SK-N-SH (cell line): ENCODE measurements around the gene ARHGEF1. TPM values are rescaled to one million over a fixed set of nuclear protein-coding genes. Genes with fewer than 3 reads are reported as not detected.

Source experiments
- CTCF ChIA-PET: fragments of 300-600, 350-600 bp; formaldehyde crosslinking; extraction: SDS; loops from one replicate; lab custom pipeline; 2021; lab: Yijun Ruan, JAX
- POLR2A ChIA-PET: fragments of 350-600 bp; sonication (Branson Sonifier 250); formaldehyde crosslinking; extraction: SDS; loops from one replicate; lab custom pipeline; 2020; ENCODE audit warnings: antibody characterized with exemption, inconsistent platforms; lab: Yijun Ruan, JAX
- DNase-seq: peaks from one replicate; pipeline ENCODE4 v3.0.0; 2012
- H2AFZ ChIP-seq: fragments of 200-600 bp; sonication (generic); 2 replicates; pipeline ENCODE4 v1.8.1; 2016; ENCODE audit warnings: antibody characterized with exemption, mild to moderate bottlenecking, low read depth
- H3F3A ChIP-seq: fragments of 200-600 bp; sonication (generic); replicated peaks from 2 replicates; pipeline ENCODE3; 2016; ENCODE audit warnings: antibody characterized with exemption, mild to moderate bottlenecking; ENCODE audit not compliant: insufficient read depth
- H3K27ac ChIP-seq, 2 experiments: fragments of 200-500 bp in 1 of 2; fragments of 200-600 bp in 1 of 2; sonication (Bioruptor generic) in 1 of 2; sonication (generic), shearing (Covaris generic) in 1 of 2; 2 replicates each; pipeline versions ENCODE4 v1.5.1 to v1.6.1; 2014 to 2016; ENCODE audit warnings: low read depth in 2 of 2, inconsistent platforms in 1 of 2, low read length in 1 of 2, mild to moderate bottlenecking in 1 of 2, mixed read lengths in 1 of 2
- H3K27me3 ChIP-seq: fragments of 200-600 bp; sonication (generic), shearing (Covaris generic); 2 replicates; pipeline ENCODE4 v1.6.1; 2016; ENCODE audit warnings: mixed run types; ENCODE audit not compliant: insufficient read depth
- H3K36me3 ChIP-seq, 2 experiments: fragments of 200-500 bp in 1 of 2; fragments of 200-600 bp in 1 of 2; sonication (Bioruptor generic) in 1 of 2; sonication (generic) in 1 of 2; replicated peaks in 1 of 2; 2 replicates each; pipeline versions ENCODE3 to v1.5.1; 2014 to 2016; ENCODE audit warnings: low read length in 1 of 2, mild to moderate bottlenecking in 1 of 2; ENCODE audit not compliant: insufficient read depth in 2 of 2, control insufficient read depth in 1 of 2
- H3K4me1 ChIP-seq, 2 experiments: fragments of 200-500 bp in 1 of 2; fragments of 200-600 bp in 1 of 2; sonication (Bioruptor generic) in 1 of 2; sonication (generic), shearing (Covaris generic) in 1 of 2; 2 replicates each; pipeline versions ENCODE4 v1.5.1 to v1.6.1; 2014 to 2016; ENCODE audit warnings: low read depth in 1 of 2, low read length in 1 of 2, mixed run types in 1 of 2; ENCODE audit not compliant: insufficient read depth in 2 of 2, control insufficient read depth in 1 of 2
- H3K4me2 ChIP-seq: fragments of 200-600 bp; sonication (generic), shearing (Covaris generic); 2 replicates; pipeline ENCODE4 v1.6.1; 2017; ENCODE audit warnings: mixed run types
- H3K4me3 ChIP-seq, 2 experiments: fragments of 200-500 bp in 1 of 2; fragments of 200-600 bp in 1 of 2; sonication (Bioruptor generic) in 1 of 2; sonication (generic), shearing (Covaris generic) in 1 of 2; 2 replicates each; pipeline versions ENCODE4 v1.5.1 to v1.8.1; 2014 to 2016; ENCODE audit warnings: low read depth in 2 of 2, inconsistent platforms in 1 of 2, low read length in 1 of 2, mild to moderate bottlenecking in 1 of 2, mixed read lengths in 1 of 2, moderate library complexity in 1 of 2
- H3K79me2 ChIP-seq: fragments of 200-600 bp; sonication (generic); 2 replicates; pipeline ENCODE4 v1.8.1; 2017; ENCODE audit warnings: mild to moderate bottlenecking; ENCODE audit not compliant: insufficient read depth
- H3K9ac ChIP-seq: fragments of 200-600 bp; sonication (generic); 2 replicates; pipeline ENCODE4 v1.6.1; 2017; ENCODE audit warnings: mixed run types
- H3K9me2 ChIP-seq: fragments of 200-600 bp; sonication (generic); 2 replicates; pipeline ENCODE4 v1.6.1; 2017; ENCODE audit warnings: mixed run types
- H3K9me3 ChIP-seq: fragments of 200-600 bp; sonication (generic); 2 replicates; pipeline ENCODE4 v1.6.1; 2017; ENCODE audit warnings: mixed run types, mild to moderate bottlenecking, moderate library complexity
- H4K20me1 ChIP-seq: fragments of 200-600 bp; sonication (generic); 2 replicates; pipeline ENCODE4 v1.6.1; 2017; ENCODE audit warnings: mild to moderate bottlenecking, mixed run types; ENCODE audit not compliant: insufficient read depth
- EZH2phosphoT487 ChIP-seq: fragments of 200-600 bp; sonication (generic); IDR thresholded peaks from 2 replicates; pipeline ENCODE4 v1.6.1; 2017; ENCODE audit warnings: low read depth, mixed run types, mild to moderate bottlenecking, antibody characterized with exemption, moderate library complexity, borderline replicate concordance
- FOXM1 ChIP-seq: IDR thresholded peaks from 2 replicates; pipeline ENCODE4 v1.4.0; 2012; ENCODE audit warnings: low read depth, mild to moderate bottlenecking
- GATA2 ChIP-seq: sonication (generic); formaldehyde crosslinking; IDR thresholded peaks from 2 replicates; pipeline ENCODE4 v1.5.0; 2020; ENCODE audit warnings: mild to moderate bottlenecking, missing genetic modification reagents
- JUND ChIP-seq: IDR thresholded peaks from 2 replicates; pipeline ENCODE4 v1.4.0; 2012
- MEF2A ChIP-seq: IDR thresholded peaks from 2 replicates; pipeline ENCODE4 v1.4.0; 2012; ENCODE audit warnings: low read depth, borderline replicate concordance
- MXI1 ChIP-seq: IDR thresholded peaks from 2 replicates; pipeline ENCODE4 v1.6.1; 2012; ENCODE audit warnings: mild to moderate bottlenecking, low read depth, low read length, improper control_type of control experiment
- NRF1 ChIP-seq: IDR thresholded peaks from 2 replicates; pipeline ENCODE4 v1.6.1; 2012; ENCODE audit warnings: low read depth, mild to moderate bottlenecking, low read length
- PBX3 ChIP-seq: IDR thresholded peaks from 2 replicates; pipeline ENCODE4; 2012
- POLR2AphosphoS5 ChIP-seq: IDR thresholded peaks from 2 replicates; pipeline ENCODE4 v1.6.1; 2012; ENCODE audit warnings: low read depth, low read length
- RCOR1 ChIP-seq: fragments of 150-350 bp; IDR thresholded peaks from 2 replicates; pipeline ENCODE4 v1.6.1; 2017; ENCODE audit warnings: antibody characterized with exemption, low read length
- RFX5 ChIP-seq: IDR thresholded peaks from 2 replicates; pipeline ENCODE4 v1.6.1; 2012; ENCODE audit warnings: mild to moderate bottlenecking, improper control_type of control experiment, low read length
- SMC3 ChIP-seq: IDR thresholded peaks from 2 replicates; pipeline ENCODE4 v1.6.1; 2012; ENCODE audit warnings: low read depth, low read length, improper control_type of control experiment
- TAF1 ChIP-seq: IDR thresholded peaks from 2 replicates; pipeline ENCODE4 v1.6.1; 2012; ENCODE audit warnings: low read depth, mild to moderate bottlenecking, low read length, moderate library complexity, borderline replicate concordance
- TEAD4 ChIP-seq: IDR thresholded peaks from 2 replicates; pipeline ENCODE4 v1.4.0; 2012; ENCODE audit warnings: mild to moderate bottlenecking, borderline replicate concordance; ENCODE audit not compliant: insufficient read depth
- WGBS: methylation state at CpG from one replicate; pipeline ENCODE4 v1.1.6; 2017; ENCODE audit warnings: low lambda C conversion rate; 5-methylcytosine and 5-hydroxymethylcytosine counted together
- polyA plus RNA-seq, 3 experiments: library from polyadenylated mRNA; depleted of rRNA; stranded (reverse); fragments of >200 nt; gene quantifications; 2 replicates each; pipeline ENCODE4 v1.2.3, GENCODE V29; 2012

ARHGEF1 gene
- polyA plus RNA-seq, 1 of the 3 experiments (the other 2 are of a cell fraction): 102 TPM

- no peak for DNase-seq
- H3K4me2 ChIP-seq: no peak overlapping the region
- no peak overlapping the region for H3K9ac ChIP-seq
- no peak overlapping the region for H3K27ac ChIP-seq
- WGBS: 27% methylated on average over 38 of the region's 38 CpGs
- no peaks in the 10 kb centered on the region for H3K9me3 ChIP-seq
- H3F3A ChIP-seq: no peaks in the 10 kb centered on the region
- TF ChIP-seq NRF1 (no peak), EZH2phosphoT487 (no peak), SMC3 (no peak), RFX5 (no peak), TAF1 (no peak), FOXM1 (no peak), RCOR1 (no peak), JUND (no peak), MEF2A (no peak), GATA2 (CRISPR knock-in tag) (no peak), PBX3 (no peak), TEAD4 (no peak)
- peaks cover 41% of the 10 kb centered on the region for H3K27me3 ChIP-seq
- no peak overlapping the region for H3K4me3 ChIP-seq
- H2AFZ ChIP-seq: no peak overlapping the region
- H3K79me2 ChIP-seq: no peaks in the 10 kb centered on the region
- no peaks in the 10 kb centered on the region for H3K9me2 ChIP-seq
- H4K20me1 ChIP-seq: no peaks in the 10 kb centered on the region
- POLR2A ChIA-PET: no interaction called here
- no peaks in the 10 kb centered on the region; a peak in 1 of 4 replicates for H3K4me1 ChIP-seq
- CTCF ChIA-PET: no interaction called here
- H3K36me3 ChIP-seq: no peaks in the 10 kb centered on the region
These were observed 32.2 kb downstream of the ARHGEF1 start for GRCh38 chr19:41915021-41915775.

GRCh38 chr19:41915776-41916414 is 32.9 kb downstream of the ARHGEF1 start:
- CTCF ChIA-PET: no interaction called here
- Histone ChIP-seq H3K27ac (no peak overlapping the region), H3K4me1 (no peaks in the 10 kb centered on the region; a peak in 1 of 4 replicates), H2AFZ (no peak overlapping the region), H3F3A (no peaks in the 10 kb centered on the region), H4K20me1 (no peaks in the 10 kb centered on the region), H3K4me3 (no peak overlapping the region), H3K9ac (no peak overlapping the region), H3K9me2 (no peaks in the 10 kb centered on the region), H3K79me2 (no peaks in the 10 kb centered on the region), H3K4me2 (no peak overlapping the region), H3K36me3 (no peaks in the 10 kb centered on the region), H3K9me3 (no peaks in the 10 kb centered on the region), H3K27me3 (peaks cover 41% of the 10 kb centered on the region)
- WGBS: 72% methylated on average over 27 of the region's 27 CpGs
- DNase-seq: no peak
- POLR2A ChIA-PET: no interaction called here
- TF ChIP-seq MXI1: no peak
- no peak for TF ChIP-seq POLR2AphosphoS5
